Liver (tissue), 9 donors: Measurements from ENCODE around the gene TEX53. TPM values are rescaled to one million over a fixed set of nuclear protein-coding genes. Genes with fewer than 3 reads are reported as not detected.

ENCODE experiments used
- DNase-seq: peaks from one replicate; pipeline ENCODE4 v3.0.0-alpha.2; 2017; ENCODE audit warnings: low spot score
- H3K27ac ChIP-seq, 2 donors: one replicate each; pipeline ENCODE4 v1.7.0; 2013; ENCODE audit warnings: inconsistent platforms in 2 of 2, low read length in 2 of 2, control low read depth in 1 of 2, low read depth in 1 of 2, mild to moderate bottlenecking in 1 of 2
- H3K27me3 ChIP-seq, 4 donors: one replicate each; pipeline versions ENCODE4 v1.6.1 to v1.7.0; 2013; ENCODE audit warnings: low read length in 3 of 4, inconsistent platforms in 1 of 4, mild to moderate bottlenecking in 1 of 4, moderate library complexity in 1 of 4; ENCODE audit not compliant: control insufficient read depth in 4 of 4, insufficient read depth in 4 of 4
- H3K36me3 ChIP-seq, 4 donors: one replicate each; pipeline versions ENCODE4 v1.6.1 to v1.7.0; 2013; ENCODE audit warnings: low read length in 3 of 4, mild to moderate bottlenecking in 3 of 4, low read depth in 1 of 4, moderate library complexity in 1 of 4; ENCODE audit not compliant: control insufficient read depth in 4 of 4, insufficient read depth in 3 of 4
- H3K4me1 ChIP-seq, 4 donors: one replicate each; pipeline versions ENCODE4 v1.6.1 to v1.7.0; 2013; ENCODE audit warnings: low read length in 3 of 4, mild to moderate bottlenecking in 3 of 4, moderate library complexity in 1 of 4; ENCODE audit not compliant: control insufficient read depth in 4 of 4, insufficient read depth in 4 of 4
- H3K4me3 ChIP-seq, 3 donors: one replicate each; pipeline versions ENCODE4 v1.6.1 to v1.7.0; 2013; ENCODE audit warnings: low read length in 3 of 3, control low read depth in 1 of 3, low read depth in 1 of 3, mild to moderate bottlenecking in 1 of 3
- H3K9ac ChIP-seq, 2 donors: one replicate each; pipeline ENCODE4 v1.7.0; 2013; ENCODE audit warnings: low read length in 2 of 2, mild to moderate bottlenecking in 2 of 2, moderate library complexity in 2 of 2, control low read depth in 1 of 2, low read depth in 1 of 2
- H3K9me3 ChIP-seq, 4 donors: one replicate each; pipeline versions ENCODE4 v1.6.1 to v1.7.0; 2013; ENCODE audit warnings: low read length in 3 of 4; ENCODE audit not compliant: control insufficient read depth in 4 of 4
- EGR1 ChIP-seq, 2 donors: IDR thresholded peaks; 2 replicates each; pipeline ENCODE4 v1.6.1; 2016 to 2018; ENCODE audit warnings: antibody characterized with exemption in 2 of 2, low read depth in 2 of 2
- FOXA1 ChIP-seq: IDR thresholded peaks from 2 replicates; pipeline ENCODE4 v1.6.1; 2016; ENCODE audit warnings: antibody characterized with exemption
- FOXA2 ChIP-seq: IDR thresholded peaks from 2 replicates; pipeline ENCODE4 v1.6.1; 2016; ENCODE audit warnings: antibody characterized with exemption
- GABPA ChIP-seq, 2 donors: IDR thresholded peaks in 1 of 2; conservative IDR thresholded peaks in 1 of 2; 2 replicates each; pipeline ENCODE4 v1.6.1; 2016; ENCODE audit warnings: antibody characterized with exemption in 2 of 2, mild to moderate bottlenecking in 1 of 2, moderate library complexity in 1 of 2
- HNF4A ChIP-seq, 2 donors: conservative IDR thresholded peaks; 2 replicates each; pipeline ENCODE4 v1.6.1; 2016; ENCODE audit warnings: antibody characterized with exemption in 2 of 2, mild to moderate bottlenecking in 2 of 2
- HNF4G ChIP-seq: IDR thresholded peaks from 2 replicates; pipeline ENCODE4 v1.6.1; 2016; ENCODE audit warnings: antibody characterized with exemption
- JUND ChIP-seq, 2 donors: IDR thresholded peaks; 2 replicates each; pipeline ENCODE4 v1.6.1; 2016; ENCODE audit warnings: antibody characterized with exemption in 2 of 2
- NR2F2 ChIP-seq: IDR thresholded peaks from 2 replicates; pipeline ENCODE4 v1.6.1; 2016; ENCODE audit warnings: antibody characterized with exemption
- RAD21 ChIP-seq, 2 donors: IDR thresholded peaks; 2 replicates each; pipeline ENCODE4 v1.6.1; 2016; ENCODE audit warnings: antibody characterized with exemption in 2 of 2, mild to moderate bottlenecking in 2 of 2
- RXRA ChIP-seq, 2 donors: IDR thresholded peaks; 2 replicates each; pipeline ENCODE4 v1.6.1; 2017 to 2018; ENCODE audit warnings: antibody characterized with exemption in 2 of 2, mild to moderate bottlenecking in 1 of 2
- SP1 ChIP-seq: IDR thresholded peaks from 2 replicates; pipeline ENCODE4 v1.6.1; 2018; ENCODE audit warnings: antibody characterized with exemption, mild to moderate bottlenecking
- YY1 ChIP-seq: IDR thresholded peaks from 2 replicates; pipeline ENCODE4 v1.6.1; 2016; ENCODE audit warnings: antibody characterized with exemption, mild to moderate bottlenecking
- WGBS: extraction: QIAGEN DNeasy Blood & Tissue Kit; methylation state at CpG from one replicate; pipeline ENCODE4 v1.1.7; 2013; 5-methylcytosine and 5-hydroxymethylcytosine counted together
- polyA plus RNA-seq, 2 donors: library from polyadenylated mRNA; stranded (reverse) in 1 of 2; unstranded in 1 of 2; fragments of 200-250 nt in 1 of 2; fragments of >200 nt in 1 of 2; fragmentation: Nextera tagmentation in 1 of 2; extraction: Ambion mirVana in 1 of 2; gene quantifications; one replicate each; pipeline versions ENCODE4 v1.2.1 to v1.2.3, GENCODE V29; 2013 to 2015
- total RNA-seq, 2 donors: library from RNA; depleted of rRNA; stranded (reverse); fragments of >200 nt; gene quantifications; one replicate each; pipeline ENCODE4 v1.2.3, GENCODE V29; 2014
- TF ChIP-seq, protein P1 (sequence below): IDR thresholded peaks from 2 replicates; pipeline ENCODE4 v1.6.1; 2016; ENCODE audit warnings: antibody characterized with exemption, mild to moderate bottlenecking
- TF ChIP-seq, protein P2 (sequence below): IDR thresholded peaks from 2 replicates; pipeline ENCODE4 v1.6.1; 2016; ENCODE audit warnings: antibody characterized with exemption
- TF ChIP-seq, protein P3 (sequence below): fragments of 150-350 bp; IDR thresholded peaks from 2 replicates; pipeline ENCODE4 v1.5.1; 2017; ENCODE audit warnings: improper control_type of control experiment, low read depth, low read length; ENCODE audit not compliant: missing input control
- TF ChIP-seq, protein P4 (sequence below): IDR thresholded peaks from 2 replicates; pipeline ENCODE4 v1.6.1; 2016; ENCODE audit warnings: antibody characterized with exemption
- donor health status: healthy.
- donor health status: healthy.
- donor health status: healthy.
- donor health status: healthy.
- donor health status: healthy.

The TEX53 gene
- total and polyA plus RNA-seq, 4 donors: not detected

- TF ChIP-seq, protein P1, sequence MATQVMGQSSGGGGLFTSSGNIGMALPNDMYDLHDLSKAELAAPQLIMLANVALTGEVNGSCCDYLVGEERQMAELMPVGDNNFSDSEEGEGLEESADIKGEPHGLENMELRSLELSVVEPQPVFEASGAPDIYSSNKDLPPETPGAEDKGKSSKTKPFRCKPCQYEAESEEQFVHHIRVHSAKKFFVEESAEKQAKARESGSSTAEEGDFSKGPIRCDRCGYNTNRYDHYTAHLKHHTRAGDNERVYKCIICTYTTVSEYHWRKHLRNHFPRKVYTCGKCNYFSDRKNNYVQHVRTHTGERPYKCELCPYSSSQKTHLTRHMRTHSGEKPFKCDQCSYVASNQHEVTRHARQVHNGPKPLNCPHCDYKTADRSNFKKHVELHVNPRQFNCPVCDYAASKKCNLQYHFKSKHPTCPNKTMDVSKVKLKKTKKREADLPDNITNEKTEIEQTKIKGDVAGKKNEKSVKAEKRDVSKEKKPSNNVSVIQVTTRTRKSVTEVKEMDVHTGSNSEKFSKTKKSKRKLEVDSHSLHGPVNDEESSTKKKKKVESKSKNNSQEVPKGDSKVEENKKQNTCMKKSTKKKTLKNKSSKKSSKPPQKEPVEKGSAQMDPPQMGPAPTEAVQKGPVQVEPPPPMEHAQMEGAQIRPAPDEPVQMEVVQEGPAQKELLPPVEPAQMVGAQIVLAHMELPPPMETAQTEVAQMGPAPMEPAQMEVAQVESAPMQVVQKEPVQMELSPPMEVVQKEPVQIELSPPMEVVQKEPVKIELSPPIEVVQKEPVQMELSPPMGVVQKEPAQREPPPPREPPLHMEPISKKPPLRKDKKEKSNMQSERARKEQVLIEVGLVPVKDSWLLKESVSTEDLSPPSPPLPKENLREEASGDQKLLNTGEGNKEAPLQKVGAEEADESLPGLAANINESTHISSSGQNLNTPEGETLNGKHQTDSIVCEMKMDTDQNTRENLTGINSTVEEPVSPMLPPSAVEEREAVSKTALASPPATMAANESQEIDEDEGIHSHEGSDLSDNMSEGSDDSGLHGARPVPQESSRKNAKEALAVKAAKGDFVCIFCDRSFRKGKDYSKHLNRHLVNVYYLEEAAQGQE: no peak
- TF ChIP-seq RAD21 (IDR thresholded peaks at IDR 0.05) (peak; percentile 98 to 100), EGR1 (IDR thresholded peaks at IDR 0.05; ENCODE audit: low read depth in 2 of 2) (no peak), HNF4A (conservative IDR thresholded peaks at IDR 0.05) (no peak), NR2F2 (no peak), JUND (IDR thresholded peaks at IDR 0.05) (no peak)
These were observed 3.9 kb downstream of the TEX53 start (continued) for GRCh38 chr9:114653556-114654159.

DNA sequence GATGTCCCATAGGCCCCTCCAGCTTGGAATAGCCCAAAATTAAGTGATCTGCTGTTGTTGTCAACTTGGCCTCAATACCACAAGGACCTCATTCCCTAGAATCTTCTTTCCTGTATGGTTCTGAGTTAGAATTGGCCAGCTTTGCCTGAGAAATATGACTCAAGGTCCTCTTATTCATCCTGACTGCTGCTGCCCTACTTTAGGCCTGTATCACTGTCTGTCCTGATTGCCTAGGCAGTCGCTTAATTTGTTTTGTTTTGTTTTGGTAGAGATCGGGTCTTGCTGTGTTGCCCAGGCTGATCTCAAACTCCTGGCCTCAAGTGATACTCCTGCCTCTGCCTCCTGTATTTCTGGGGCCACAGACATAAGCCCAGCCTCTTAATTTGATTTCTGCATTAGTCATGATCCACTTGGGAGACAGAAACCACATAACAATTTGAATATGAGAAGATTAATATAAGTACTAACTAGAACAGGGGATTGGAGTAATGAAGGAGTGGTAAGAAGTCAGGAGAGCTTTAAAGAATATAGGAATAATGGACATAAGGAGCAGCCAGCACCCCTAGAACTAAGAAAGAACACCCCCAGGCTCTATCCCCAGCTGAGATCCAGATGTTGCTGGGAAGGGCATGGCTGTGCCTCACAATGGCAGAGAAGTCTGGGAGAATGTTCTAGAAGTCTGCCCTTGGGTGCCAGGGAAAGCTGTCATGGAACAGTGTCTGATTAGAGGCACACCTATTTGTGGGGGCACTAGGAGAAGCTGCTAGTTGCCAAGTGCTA is 4.6 kb downstream of the TEX53 start:
- Histone ChIP-seq H3K4me1 (no peaks in the 10 kb centered on the region), H3K4me3 (no peak overlapping the region), H3K36me3 (no peaks in the 10 kb centered on the region), H3K27me3 (no peaks in the 10 kb centered on the region), H3K9me3 (no peaks in the 10 kb centered on the region), H3K9ac (no peak overlapping the region), H3K27ac (no peak overlapping the region)
- TF ChIP-seq SP1 (no peak), HNF4G (no peak), GABPA (IDR thresholded peaks at IDR 0.05 in 1 of 2, conservative IDR thresholded peaks at IDR 0.05 in 1 of 2) (no peak), RAD21 (IDR thresholded peaks at IDR 0.05) (no peak), RXRA (IDR thresholded peaks at IDR 0.05) (no peak), JUND (IDR thresholded peaks at IDR 0.05) (no peak), YY1 (no peak), FOXA1 (no peak), HNF4A (conservative IDR thresholded peaks at IDR 0.05) (no peak), EGR1 (IDR thresholded peaks at IDR 0.05; ENCODE audit: low read depth in 2 of 2) (no peak), NR2F2 (no peak), FOXA2 (no peak)
- TF ChIP-seq, protein P2, sequence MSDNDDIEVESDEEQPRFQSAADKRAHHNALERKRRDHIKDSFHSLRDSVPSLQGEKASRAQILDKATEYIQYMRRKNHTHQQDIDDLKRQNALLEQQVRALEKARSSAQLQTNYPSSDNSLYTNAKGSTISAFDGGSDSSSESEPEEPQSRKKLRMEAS: no peak
- TF ChIP-seq, protein P3, sequence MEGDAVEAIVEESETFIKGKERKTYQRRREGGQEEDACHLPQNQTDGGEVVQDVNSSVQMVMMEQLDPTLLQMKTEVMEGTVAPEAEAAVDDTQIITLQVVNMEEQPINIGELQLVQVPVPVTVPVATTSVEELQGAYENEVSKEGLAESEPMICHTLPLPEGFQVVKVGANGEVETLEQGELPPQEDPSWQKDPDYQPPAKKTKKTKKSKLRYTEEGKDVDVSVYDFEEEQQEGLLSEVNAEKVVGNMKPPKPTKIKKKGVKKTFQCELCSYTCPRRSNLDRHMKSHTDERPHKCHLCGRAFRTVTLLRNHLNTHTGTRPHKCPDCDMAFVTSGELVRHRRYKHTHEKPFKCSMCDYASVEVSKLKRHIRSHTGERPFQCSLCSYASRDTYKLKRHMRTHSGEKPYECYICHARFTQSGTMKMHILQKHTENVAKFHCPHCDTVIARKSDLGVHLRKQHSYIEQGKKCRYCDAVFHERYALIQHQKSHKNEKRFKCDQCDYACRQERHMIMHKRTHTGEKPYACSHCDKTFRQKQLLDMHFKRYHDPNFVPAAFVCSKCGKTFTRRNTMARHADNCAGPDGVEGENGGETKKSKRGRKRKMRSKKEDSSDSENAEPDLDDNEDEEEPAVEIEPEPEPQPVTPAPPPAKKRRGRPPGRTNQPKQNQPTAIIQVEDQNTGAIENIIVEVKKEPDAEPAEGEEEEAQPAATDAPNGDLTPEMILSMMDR: no peak
- TF ChIP-seq, protein P1: no peak
- TF ChIP-seq, protein P4, sequence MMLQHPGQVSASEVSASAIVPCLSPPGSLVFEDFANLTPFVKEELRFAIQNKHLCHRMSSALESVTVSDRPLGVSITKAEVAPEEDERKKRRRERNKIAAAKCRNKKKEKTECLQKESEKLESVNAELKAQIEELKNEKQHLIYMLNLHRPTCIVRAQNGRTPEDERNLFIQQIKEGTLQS: no peak
- WGBS: 92% methylated on average over 2 of the region's 2 CpGs
- no peak for DNase-seq
